ENCODE data around the gene FNDC3B. TPM values are rescaled to one million over a fixed set of nuclear protein-coding genes. Genes with fewer than 3 reads are reported as not detected.

Gene FNDC3B
- total RNA-seq, 1 donor from 2014 or later: 9.3 TPM

- no peak for TF ChIP-seq CTCF (IDR thresholded peaks at IDR 0.05)
- Mint-ChIP-seq H3K36me3 (ENCODE audit: low read depth) (no peaks in the 10 kb centered on the region), H3K4me1 (no peaks in the 10 kb centered on the region), H3K27ac (no peak overlapping the region), H3K27me3 (no peaks in the 10 kb centered on the region), H3K4me3 (no peak overlapping the region), H3K9me3 (no peaks in the 10 kb centered on the region)
- CTCF ChIA-PET: no interaction called here
- no peak for DNase-seq
- POLR2A ChIA-PET: interaction anchor here (0.7 kb wide), 1 partner anchor 39 kb away, joined by 3 read pairs; no protein-coding TSS in a partner anchor
- intact Hi-C loops (cut with micrococcal nuclease): no loop called here
- ATAC-seq (ENCODE audit: low read depth): no peak
Measured at GRCh38 chr3:172176061-172176770, 136.8 kb downstream of the FNDC3B start.

DNA sequence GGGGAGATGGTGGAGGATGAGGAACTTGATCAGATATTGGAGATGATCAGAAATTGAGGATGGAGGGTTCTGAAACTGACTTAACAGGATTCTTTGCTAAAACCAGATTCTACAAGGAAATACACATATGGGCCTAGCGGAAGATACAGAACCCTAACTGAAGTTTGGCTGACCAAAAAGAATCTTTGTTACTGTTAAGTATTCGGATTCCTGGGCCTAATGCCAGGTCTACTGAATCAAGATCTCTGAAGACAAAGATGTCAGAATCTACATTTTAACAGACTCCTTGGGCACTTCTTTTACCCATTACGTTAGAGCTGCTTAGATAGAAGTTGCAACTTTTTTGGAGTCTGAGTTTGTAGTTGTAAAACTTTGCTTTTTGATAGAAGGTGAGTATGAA, 137.7 kb downstream of the FNDC3B start:
- no peaks in the 10 kb centered on the region for H3K4me1 Mint-ChIP-seq
- TF ChIP-seq CTCF (IDR thresholded peaks at IDR 0.05): no peak
- DNase-seq (no peak), ATAC-seq (ENCODE audit: low read depth) (no peak)
- H3K4me3 Mint-ChIP-seq: no peak overlapping the region
- H3K36me3 Mint-ChIP-seq (ENCODE audit: low read depth): no peaks in the 10 kb centered on the region
- no peak overlapping the region for H3K27ac Mint-ChIP-seq
- no peaks in the 10 kb centered on the region for H3K9me3 Mint-ChIP-seq
- intact Hi-C loops (cut with micrococcal nuclease): no loop called here
- ChIA-PET CTCF (no interaction called here), POLR2A (no interaction called here)
- H3K27me3 Mint-ChIP-seq: no peaks in the 10 kb centered on the region

DNA sequence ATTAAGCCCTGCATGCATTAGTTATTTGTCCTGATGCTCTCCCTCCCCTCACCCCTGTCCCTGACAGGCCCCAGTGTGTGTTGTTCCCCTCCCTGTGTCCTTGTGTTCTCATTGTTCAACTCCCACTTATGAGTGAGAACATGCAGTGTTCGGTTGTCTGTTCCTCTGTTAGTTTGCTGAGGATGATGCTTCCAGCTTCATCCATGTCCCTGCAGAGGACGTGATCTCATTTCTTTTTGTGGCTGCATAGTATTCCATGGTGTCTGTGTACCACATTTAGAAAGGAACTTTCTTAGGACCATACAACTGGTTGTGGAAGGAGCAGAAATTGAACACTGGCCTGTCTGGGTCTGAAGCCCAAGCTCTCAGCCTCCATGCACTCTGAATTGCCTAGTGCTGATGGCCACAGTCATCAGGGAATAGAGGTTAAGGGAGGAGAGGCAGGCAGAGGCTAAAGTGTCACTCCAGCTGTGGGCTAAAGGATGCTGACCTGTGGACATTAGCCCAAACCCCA, 138.5 kb downstream of the FNDC3B start:
- Mint-ChIP-seq H3K9me3 (no peaks in the 10 kb centered on the region), H3K36me3 (ENCODE audit: low read depth) (no peaks in the 10 kb centered on the region), H3K4me1 (no peaks in the 10 kb centered on the region), H3K27ac (no peak overlapping the region), H3K27me3 (no peaks in the 10 kb centered on the region), H3K4me3 (no peak overlapping the region)
- ATAC-seq (ENCODE audit: low read depth) (no peak), DNase-seq (no peak)
- intact Hi-C loops (cut with micrococcal nuclease): no loop called here
- TF ChIP-seq CTCF (IDR thresholded peaks at IDR 0.05): no peak
- POLR2A ChIA-PET: interaction anchor here (0.6 kb wide), 1 partner anchor 34 kb away, joined by 4 read pairs; no protein-coding TSS in a partner anchor
- CTCF ChIA-PET: no interaction called here

DNA sequence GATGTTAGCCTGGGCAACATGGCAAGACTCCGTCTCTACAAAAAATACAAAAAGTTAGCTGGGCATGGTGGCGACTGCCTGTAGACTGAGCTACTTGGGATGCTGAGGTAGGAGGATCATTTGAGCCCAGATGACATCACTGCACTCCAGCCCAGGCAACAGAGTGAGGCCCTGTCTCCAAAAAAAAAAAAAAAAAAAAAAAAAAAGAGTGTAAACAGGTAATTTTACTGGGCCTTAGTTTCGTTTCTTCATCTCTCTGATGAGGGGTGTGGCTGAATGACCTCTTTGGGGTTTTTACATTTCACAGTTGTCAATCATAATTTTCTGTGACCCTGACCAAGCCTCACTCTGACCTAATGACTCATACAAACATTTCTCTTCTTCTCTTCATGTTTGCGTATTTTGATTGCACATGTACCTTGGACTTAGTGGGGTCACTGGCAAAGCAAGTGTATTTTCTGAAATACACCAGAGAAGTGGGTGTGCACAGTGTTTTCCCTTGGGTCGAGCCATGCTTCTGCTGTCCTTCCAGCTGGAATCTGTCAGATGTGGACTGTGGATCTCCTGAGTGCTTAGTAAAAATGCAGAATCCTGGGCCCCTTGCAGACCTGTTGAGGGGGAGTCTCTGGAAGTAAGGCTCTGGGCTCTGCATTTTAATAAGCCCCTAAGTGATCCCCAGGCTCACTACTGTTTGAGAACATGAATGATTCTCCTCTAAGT, 140.5 kb downstream of the FNDC3B start:
- Mint-ChIP-seq H3K9me3 (no peaks in the 10 kb centered on the region), H3K27ac (no peak overlapping the region), H3K4me1 (no peaks in the 10 kb centered on the region), H3K27me3 (no peaks in the 10 kb centered on the region), H3K36me3 (ENCODE audit: low read depth) (no peaks in the 10 kb centered on the region), H3K4me3 (no peak overlapping the region)
- ATAC-seq (ENCODE audit: low read depth) (no peak), DNase-seq (no peak)
- POLR2A ChIA-PET: no interaction called here
- intact Hi-C loops (cut with micrococcal nuclease): no loop called here
- CTCF ChIA-PET: no interaction called here
- no peak for TF ChIP-seq CTCF (IDR thresholded peaks at IDR 0.05)

- H3K9me3 Mint-ChIP-seq: no peaks in the 10 kb centered on the region
- ChIA-PET POLR2A (no interaction called here), CTCF (no interaction called here)
- intact Hi-C loops (cut with micrococcal nuclease): no loop called here
- H3K27me3 Mint-ChIP-seq: no peaks in the 10 kb centered on the region
- H3K4me1 Mint-ChIP-seq: no peaks in the 10 kb centered on the region
- DNase-seq (no peak), ATAC-seq (ENCODE audit: low read depth) (no peak)
- H3K36me3 Mint-ChIP-seq (ENCODE audit: low read depth): no peaks in the 10 kb centered on the region
- no peak overlapping the region for H3K4me3 Mint-ChIP-seq
- no peak overlapping the region for H3K27ac Mint-ChIP-seq
- TF ChIP-seq CTCF (IDR thresholded peaks at IDR 0.05): no peak
Measured at GRCh38 chr3:172180473-172180872, 141.1 kb downstream of the FNDC3B start.
